GOT3 (cell line): ENCODE measurements around the gene TDRD1.

Source experiments
- DNase-seq: peaks from one replicate; lab custom pipeline; 2025; ENCODE audit warnings: mixed read lengths; lab: John Stamatoyannopoulos, UW

The TDRD1 gene

GRCh38 chr10:114239117-114239993 lies 60.2 kb downstream of the TDRD1 start, which contains the start of gene VWA2:
TSS of gene VWA2 (plus strand) at chr10:114239254. CDS start at chr10:114248714, 9,460 bp downstream.
- no peak for DNase-seq

- no peak for DNase-seq
Measured at GRCh38 chr10:114239994-114240345, 60.8 kb downstream of the TDRD1 start.

GRCh38 chr10:114242235-114242634 lies 63.1 kb downstream of the TDRD1 start:
- DNase-seq = no peak

- no peak for DNase-seq
Measured at GRCh38 chr10:114243661-114244060, 64.5 kb downstream of the TDRD1 start.

- no peak for DNase-seq
Measured at GRCh38 chr10:114244126-114244525, 65.0 kb downstream of the TDRD1 start.

GRCh38 chr10:114245121-114245791 lies 66.1 kb downstream of the TDRD1 start:
- no peak for DNase-seq

GRCh38 chr10:114246679-114247305 lies 67.6 kb downstream of the TDRD1 start:
- DNase-seq = no peak

GRCh38 chr10:114250236-114250635 lies 71.1 kb downstream of the TDRD1 start:
- DNase-seq = no peak

GRCh38 chr10:114250716-114251115 lies 71.6 kb downstream of the TDRD1 start:
- no peak for DNase-seq

GRCh38 chr10:114252092-114252491 lies 72.9 kb downstream of the TDRD1 start:
- DNase-seq = no peak

- no peak for DNase-seq
Measured at GRCh38 chr10:114252883-114253282, 73.7 kb downstream of the TDRD1 start.

- DNase-seq = no peak
Measured at GRCh38 chr10:114255227-114255626, 76.1 kb downstream of the TDRD1 start.

- no peak for DNase-seq
Measured at GRCh38 chr10:114256008-114256765, 77.0 kb downstream of the TDRD1 start.

- DNase-seq = no peak
Measured at GRCh38 chr10:114256822-114257221, 77.7 kb downstream of the TDRD1 start.

- no peak for DNase-seq
Measured at GRCh38 chr10:114257498-114257897, 78.3 kb downstream of the TDRD1 start.

- no peak for DNase-seq
Measured at GRCh38 chr10:114258274-114258840, 79.2 kb downstream of the TDRD1 start.

GRCh38 chr10:114259824-114260223 lies 80.7 kb downstream of the TDRD1 start:
- no peak for DNase-seq

GRCh38 chr10:114260366-114260765 lies 81.2 kb downstream of the TDRD1 start:
- DNase-seq = no peak

GRCh38 chr10:114261076-114261475 lies 81.9 kb downstream of the TDRD1 start:
- DNase-seq = no peak

GRCh38 chr10:114262496-114262895 lies 83.3 kb downstream of the TDRD1 start:
- DNase-seq = no peak

- DNase-seq = no peak
Measured at GRCh38 chr10:114265392-114266053, 86.4 kb downstream of the TDRD1 start.
